CD4-positive, alpha-beta T cell (primary cell): Measurements from ENCODE around the gene PRX. TPM values are rescaled to one million over a fixed set of nuclear protein-coding genes. Genes with fewer than 3 reads are reported as not detected.

Source experiments
- ATAC-seq: fragments of 200-7000 bp; cut with Tn5 transposase; one replicate; pipeline ENCODE4 v1.10.0; 2022; ENCODE audit warnings: mild to moderate bottlenecking; ENCODE audit not compliant: poor library complexity
- CTCF ChIA-PET: fragments of 350-600 bp; sonication (Branson Sonifier 250); formaldehyde crosslinking; loops from one replicate; lab custom pipeline; 2021; ENCODE audit warnings: antibody characterized with exemption, inconsistent platforms; lab: Charles Lee
- POLR2A ChIA-PET: fragments of 350-600 bp; sonication (Branson Sonifier 250); formaldehyde crosslinking; loops from one replicate; lab custom pipeline; 2021; ENCODE audit warnings: antibody characterized with exemption, inconsistent platforms; lab: Charles Lee
- DNase-seq, 14 experiments: peaks; one replicate each; pipeline ENCODE4 v3.0.0-alpha.2; 2013 to 2020; ENCODE audit warnings: mixed read lengths in 2 of 14
- H3K27ac ChIP-seq, 2 donors: one replicate each; pipeline versions ENCODE4 v1.5.1 to v1.7.0; 2013; ENCODE audit warnings: low read length in 2 of 2, low read depth in 1 of 2, mild to moderate bottlenecking in 1 of 2
- H3K27me3 ChIP-seq, 2 experiments: 1 replicate in 1 of 2; 2 replicates in 1 of 2; pipeline versions ENCODE4 v1.6.1 to v1.7.0; 2013; ENCODE audit warnings: low read length in 2 of 2, control low read depth in 1 of 2, mild to moderate bottlenecking in 1 of 2, moderate library complexity in 1 of 2; ENCODE audit not compliant: insufficient read depth in 2 of 2, control insufficient read depth in 1 of 2
- H3K36me3 ChIP-seq: one replicate; pipeline ENCODE4 v1.6.1; 2013; ENCODE audit warnings: low read length, control low read depth; ENCODE audit not compliant: insufficient read depth
- H3K4me1 ChIP-seq: one replicate; pipeline ENCODE4 v1.6.1; 2013; ENCODE audit warnings: low read length, control low read depth; ENCODE audit not compliant: insufficient read depth
- H3K4me3 ChIP-seq: one replicate; pipeline ENCODE4 v1.5.1; 2013; ENCODE audit warnings: mild to moderate bottlenecking, low read length, moderate library complexity
- H3K9me3 ChIP-seq, 2 experiments: 1 replicate in 1 of 2; 2 replicates in 1 of 2; pipeline versions ENCODE4 v1.6.1 to v1.7.0; 2013; ENCODE audit warnings: low read length in 2 of 2, mild to moderate bottlenecking in 2 of 2, control low read depth in 1 of 2, moderate library complexity in 1 of 2; ENCODE audit not compliant: control insufficient read depth in 1 of 2, insufficient read depth in 1 of 2
- H3K27ac Mint-ChIP-seq: one replicate; pipeline ENCODE4 v1.8.0; 2020; ENCODE audit warnings: mixed read lengths
- H3K27me3 Mint-ChIP-seq: one replicate; pipeline ENCODE4 v1.8.0; 2021; ENCODE audit warnings: mixed read lengths
- H3K36me3 Mint-ChIP-seq: one replicate; pipeline ENCODE4 v1.8.0; 2021; ENCODE audit warnings: low read depth, mixed read lengths
- H3K4me1 Mint-ChIP-seq: one replicate; pipeline ENCODE4 v1.8.0; 2021; ENCODE audit warnings: low read depth, mixed read lengths
- H3K4me3 Mint-ChIP-seq: one replicate; pipeline ENCODE4 v1.8.0; 2020; ENCODE audit warnings: mild to moderate bottlenecking, mixed read lengths
- H3K9me3 Mint-ChIP-seq: one replicate; pipeline ENCODE4 v1.8.0; 2020; ENCODE audit warnings: mixed read lengths
- CTCF ChIP-seq: fragments of 200-600 bp; IDR thresholded peaks from one replicate; pipeline ENCODE4 v1.8.0; 2022; ENCODE audit warnings: antibody characterized with exemption, mild to moderate bottlenecking
- intact Hi-C, 2 experiments: fragments of 100-400 bp; cut with DNase I in 1 of 2; cut with micrococcal nuclease in 1 of 2; formaldehyde crosslinking; loops; one replicate each; pipeline versions ENCODE4 v1.15.1 to v1.9.0; 2023 to 2025; cut with DNase I, micrococcal nuclease
- total RNA-seq, 174 experiments: library from RNA in 2 of 174; stranded (reverse) in 2 of 174; gene quantifications; one replicate each; pipeline ENCODE4 v1.2.3 and lab custom pipeline; 2021 to 2026

PRX gene
- total RNA-seq, 2 experiments from 2014 or later: 1.5 TPM

- H3K9me3 Mint-ChIP-seq: no peaks in the 10 kb centered on the region
- no peaks in the 10 kb centered on the region for H3K27me3 ChIP-seq
- H3K36me3 Mint-ChIP-seq: peaks cover 29% of the 10 kb centered on the region
- peak overlapping the region; percentile 86 for H3K27ac Mint-ChIP-seq
- H3K27me3 Mint-ChIP-seq: no peaks in the 10 kb centered on the region
- peak overlapping the region in 1 of 2 donors; percentile 47 for H3K27ac ChIP-seq
- ChIA-PET CTCF (interaction anchor here (0.7 to 4.2 kb wide), 3 partner anchors 20 to 42 kb away, joined by 3 to 32 read pairs (median 5); partner anchors contain the start of gene BLVRB), POLR2A (interaction anchor here (2.9 to 4.6 kb wide), 4 partner anchors 18 to 41 kb away, joined by 15 to 71 read pairs (median 49); partner anchors contain the start of genes BLVRB and SERTAD1)
- peaks cover 21% of the 10 kb centered on the region for H3K36me3 ChIP-seq
- TF ChIP-seq CTCF: no peak
- DNase-seq: no peak
- peaks cover 18% of the 10 kb centered on the region for H3K4me1 ChIP-seq
- intact Hi-C loops: loop anchor here (1.0 to 10.0 kb wide), 10 partner anchors 20 to 620 kb away; partner anchors contain the start of genes AKT2 (in 1 of the 2), BLVRB (in 1 of the 2), C19orf47 (in 1 of the 2) and PLD3 (in 1 of the 2)
- peak overlapping the region; percentile 75 for H3K4me3 ChIP-seq
- H3K4me1 Mint-ChIP-seq: peaks cover 18% of the 10 kb centered on the region
- no peaks in the 10 kb centered on the region for H3K9me3 ChIP-seq
- no peak for ATAC-seq
- peak overlapping the region; percentile 96 for H3K4me3 Mint-ChIP-seq
These were observed 31.7 kb upstream of the PRX start for GRCh38 chr19:40444825-40445312.

GRCh38 chr19:40444000-40444824 lies 31.0 kb upstream of the PRX start, which contains the start of gene SERTAD3:
Gene SERTAD3, minus strand, starts transcription at chr19:40444335. Its CDS starts 2,255 bp downstream, at chr19:40442080.
- Histone ChIP-seq H3K4me1 (peaks cover 18% of the 10 kb centered on the region), H3K27me3 (no peaks in the 10 kb centered on the region), H3K4me3 (peak within 1 kb of the TSS; percentile 75), H3K36me3 (peaks cover 21% of the 10 kb centered on the region), H3K9me3 (no peaks in the 10 kb centered on the region), H3K27ac (peak within 1 kb of the TSS; percentile 81 to 86)
- ATAC-seq: peak; percentile 66
- Mint-ChIP-seq H3K9me3 (no peaks in the 10 kb centered on the region), H3K4me1 (peaks cover 18% of the 10 kb centered on the region), H3K27me3 (no peaks in the 10 kb centered on the region), H3K4me3 (peak within 1 kb of the TSS; percentile 96), H3K27ac (peak within 1 kb of the TSS; percentile 86), H3K36me3 (peaks cover 29% of the 10 kb centered on the region)
- ChIA-PET CTCF (interaction anchor here (0.7 to 4.2 kb wide), 3 partner anchors 21 to 41 kb away, joined by 3 to 32 read pairs (median 5); partner anchors contain the start of gene BLVRB), POLR2A (interaction anchor here (0.8 to 4.6 kb wide), 12 partner anchors 9 to 361 kb away, joined by 3 to 71 read pairs (median 12); partner anchors contain the start of genes ACTMAP, AKT2, BLVRB and C19orf47)
- TF ChIP-seq CTCF: no peak
- peak; percentile 93 to 98 (median 96) for DNase-seq
- intact Hi-C loops: loop anchor here (1.0 to 10.0 kb wide), 8 partner anchors 18 to 619 kb away; partner anchors contain the start of genes AKT2 (in 1 of the 2), BLVRB (in 1 of the 2), C19orf47 (in 1 of the 2) and PLD3 (in 1 of the 2)
